HepG2 (cell line): ENCODE measurements around the gene TMEM184B. TPM values are rescaled to one million over a fixed set of nuclear protein-coding genes. Genes with fewer than 3 reads are reported as not detected.

Experiments
- ATM ChIP-seq: fragments of 450-650 bp; IDR thresholded peaks from 2 replicates; pipeline ENCODE4 v1.7.1; 2017; ENCODE audit warnings: mild to moderate bottlenecking, borderline replicate concordance
- FOXM1 ChIP-seq: sonication (generic); formaldehyde crosslinking; IDR thresholded peaks from 2 replicates; pipeline ENCODE4 v1.5.0; 2020; ENCODE audit warnings: missing genetic modification reagents
- JARID2 ChIP-seq: sonication (generic); formaldehyde crosslinking; IDR thresholded peaks from 2 replicates; pipeline ENCODE4 v1.8.1; 2023; ENCODE audit warnings: missing genetic modification reagents, inconsistent platforms; ENCODE audit not compliant: insufficient replicate concordance
- KAT2B ChIP-seq: fragments of 150-350 bp; IDR thresholded peaks from 2 replicates; pipeline ENCODE4 v1.6.1; 2014; ENCODE audit warnings: low read depth, low read length, borderline replicate concordance
- KDM5A ChIP-seq: fragments of 200-600 bp; sonication (generic); IDR thresholded peaks from 2 replicates; pipeline ENCODE4 v1.7.0; 2018; ENCODE audit warnings: antibody characterized with exemption, mild to moderate bottlenecking, low read length, borderline replicate concordance
- MED13 ChIP-seq: sonication (generic); formaldehyde crosslinking; IDR thresholded peaks from 2 replicates; pipeline ENCODE4 v1.5.0; 2020; ENCODE audit warnings: missing genetic modification reagents
- MTA1 ChIP-seq: sonication (generic); formaldehyde crosslinking; IDR thresholded peaks from 2 replicates; pipeline ENCODE4 v1.4.0; 2020; ENCODE audit warnings: missing genetic modification reagents, mild to moderate bottlenecking, borderline replicate concordance
- SMAD1 ChIP-seq: sonication (generic); formaldehyde crosslinking; IDR thresholded peaks from 2 replicates; pipeline ENCODE4 v1.4.0; 2020; ENCODE audit warnings: missing genetic modification reagents, low read depth, mild to moderate bottlenecking, borderline replicate concordance
- TARDBP ChIP-seq: sonication (generic); formaldehyde crosslinking; IDR thresholded peaks from 2 replicates; pipeline ENCODE4 v1.8.0; 2022; ENCODE audit warnings: mild to moderate bottlenecking, missing genetic modification reagents
- TBX3 ChIP-seq: fragments of 450-650 bp; IDR thresholded peaks from 2 replicates; pipeline ENCODE4 v1.6.1; 2017; ENCODE audit warnings: antibody characterized with exemption, mild to moderate bottlenecking, inconsistent platforms, borderline replicate concordance
- TEAD2 ChIP-seq: sonication (generic); formaldehyde crosslinking; IDR thresholded peaks from 2 replicates; pipeline ENCODE4 v1.9.0; 2021; ENCODE audit warnings: missing genetic modification reagents
- U2AF2 ChIP-seq: fragments of 200-400 bp; formaldehyde crosslinking; IDR thresholded peaks from 2 replicates; pipeline ENCODE4 v1.6.1; 2017; ENCODE audit warnings: low read depth, mild to moderate bottlenecking, low read length
- ZNF124 ChIP-seq: sonication (generic); formaldehyde crosslinking; IDR thresholded peaks from 2 replicates; pipeline ENCODE4 v1.4.0; 2020; ENCODE audit warnings: missing genetic modification reagents
- ZNF292 ChIP-seq: sonication (generic); formaldehyde crosslinking; IDR thresholded peaks from 2 replicates; pipeline ENCODE4 v1.8.1; 2022; ENCODE audit warnings: mild to moderate bottlenecking, low read depth, missing genetic modification reagents, borderline replicate concordance
- ZNF407 ChIP-seq: sonication (generic); formaldehyde crosslinking; IDR thresholded peaks from one replicate; pipeline ENCODE4 v1.5.1; 2020; ENCODE audit warnings: mild to moderate bottlenecking, missing genetic modification reagents; ENCODE audit errors: not compliant biosample characterization
- ZNF782 ChIP-seq: sonication (generic); formaldehyde crosslinking; IDR thresholded peaks from 2 replicates; pipeline ENCODE4 v1.4.0; 2020; ENCODE audit warnings: missing genetic modification reagents, mild to moderate bottlenecking, borderline replicate concordance
- ZNF784 ChIP-seq: sonication (generic); formaldehyde crosslinking; IDR thresholded peaks from 2 replicates; pipeline ENCODE4 v1.5.1; 2020; ENCODE audit warnings: missing genetic modification reagents, mild to moderate bottlenecking, borderline replicate concordance
- polyA plus RNA-seq, 8 experiments: library from polyadenylated mRNA; depleted of rRNA in 3 of 8; stranded (reverse) in 7 of 8; unstranded in 1 of 8; fragments of >200 nt; fragmentation: Illumina TruSeq in 4 of 8; extraction: Trizol in 4 of 8; gene quantifications; 2 replicates each; pipeline versions ENCODE4 v1.2.1 to v1.2.3, GENCODE V29; 2011 to 2016; ENCODE audit warnings: low read depth in 4 of 8, missing spikeins in 1 of 8, mixed read lengths in 1 of 8; ENCODE audit not compliant: insufficient read depth in 1 of 8
- total RNA-seq, 5 experiments: library from RNA; depleted of rRNA; stranded (reverse); fragments of >200 nt; fragmentation: Illumina TruSeq; extraction: Trizol; gene quantifications; 2 replicates each; pipeline ENCODE4 v1.2.3, GENCODE V29; 2016; ENCODE audit warnings: low read depth in 1 of 5
- TF ChIP-seq, protein P1 (sequence below): sonication (generic); formaldehyde crosslinking; IDR thresholded peaks from 2 replicates; pipeline ENCODE4 v1.4.0; 2020; ENCODE audit warnings: missing genetic modification reagents, mild to moderate bottlenecking, borderline replicate concordance

TMEM184B gene
- total and polyA plus RNA-seq, 2 of the 13 experiments (the other 11 are each of a cell fraction or from before 2014, with no cell fraction given), result 15.9 to 16.0 TPM

GRCh38 chr22:38272373-38273134 is at the start of gene TMEM184B (continued):
- TF ChIP-seq ZNF407 (no peak), ZNF292 (CRISPR knock-in tag) (no peak), SMAD1 (CRISPR knock-in tag) (no peak), JARID2 (CRISPR knock-in tag) (no peak), U2AF2 (no peak), ZNF782 (CRISPR knock-in tag) (no peak), KAT2B (no peak), TBX3 (no peak), KDM5A (peak; percentile 34; the same call in 1 of the 2 replicates), TARDBP (CRISPR knock-in tag) (no peak), MTA1 (no peak), ZNF784 (no peak), FOXM1 (CRISPR knock-in tag) (no peak), ZNF124 (no peak), TEAD2 (no peak), MED13 (CRISPR knock-in tag) (no peak), ATM (no peak)
- TF ChIP-seq, protein P1, sequence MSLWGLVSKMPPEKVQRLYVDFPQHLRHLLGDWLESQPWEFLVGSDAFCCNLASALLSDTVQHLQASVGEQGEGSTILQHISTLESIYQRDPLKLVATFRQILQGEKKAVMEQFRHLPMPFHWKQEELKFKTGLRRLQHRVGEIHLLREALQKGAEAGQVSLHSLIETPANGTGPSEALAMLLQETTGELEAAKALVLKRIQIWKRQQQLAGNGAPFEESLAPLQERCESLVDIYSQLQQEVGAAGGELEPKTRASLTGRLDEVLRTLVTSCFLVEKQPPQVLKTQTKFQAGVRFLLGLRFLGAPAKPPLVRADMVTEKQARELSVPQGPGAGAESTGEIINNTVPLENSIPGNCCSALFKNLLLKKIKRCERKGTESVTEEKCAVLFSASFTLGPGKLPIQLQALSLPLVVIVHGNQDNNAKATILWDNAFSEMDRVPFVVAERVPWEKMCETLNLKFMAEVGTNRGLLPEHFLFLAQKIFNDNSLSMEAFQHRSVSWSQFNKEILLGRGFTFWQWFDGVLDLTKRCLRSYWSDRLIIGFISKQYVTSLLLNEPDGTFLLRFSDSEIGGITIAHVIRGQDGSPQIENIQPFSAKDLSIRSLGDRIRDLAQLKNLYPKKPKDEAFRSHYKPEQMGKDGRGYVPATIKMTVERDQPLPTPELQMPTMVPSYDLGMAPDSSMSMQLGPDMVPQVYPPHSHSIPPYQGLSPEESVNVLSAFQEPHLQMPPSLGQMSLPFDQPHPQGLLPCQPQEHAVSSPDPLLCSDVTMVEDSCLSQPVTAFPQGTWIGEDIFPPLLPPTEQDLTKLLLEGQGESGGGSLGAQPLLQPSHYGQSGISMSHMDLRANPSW (CRISPR knock-in tag), result no peak
